Heart right ventricle (tissue), 16 donors: Measurements from ENCODE around the gene SPTLC2. TPM values are rescaled to one million over a fixed set of nuclear protein-coding genes. Genes with fewer than 3 reads are reported as not detected.
A peak's percentile ranks its signal among the peaks of the same experiment; 100 is the strongest.
"Not testable (repeated sequence)": the region's sequence is repeated elsewhere in the genome, so short reads cannot be mapped to it uniquely, and the experiment has no call there.

Experiments used
- ATAC-seq, 8 donors: fragments of 200-7000 bp; cut with Tn5 transposase; one replicate each; pipeline ENCODE4 v1.9.1; 2020; ENCODE audit warnings: mild to moderate bottlenecking in 8 of 8, moderate library complexity in 8 of 8, moderate number of reproducible peaks in 1 of 8
- DNase-seq, 2 donors: peaks; one replicate each; pipeline ENCODE4 v3.0.0-alpha.2; 2020
- H3K27ac ChIP-seq, 10 donors: fragments of 200-600 bp; sonication (generic) in 2 of 10; one replicate each; pipeline versions ENCODE4 v1.5.0 to v1.8.0; 2020 to 2022; ENCODE audit warnings: mild to moderate bottlenecking in 3 of 10
- H3K27me3 ChIP-seq, 7 donors: fragments of 200-600 bp; one replicate each; pipeline ENCODE4 v1.8.0; 2021 to 2022; ENCODE audit warnings: mild to moderate bottlenecking in 2 of 7
- H3K36me3 ChIP-seq, 9 donors: fragments of 200-600 bp; sonication (generic) in 1 of 9; one replicate each; pipeline versions ENCODE4 v1.5.0 to v1.8.0; 2020 to 2022; ENCODE audit warnings: mild to moderate bottlenecking in 2 of 9
- H3K4me1 ChIP-seq, 9 donors: fragments of 200-600 bp; sonication (generic) in 1 of 9; one replicate each; pipeline versions ENCODE4 v1.5.0 to v1.8.0; 2020 to 2022; ENCODE audit warnings: mild to moderate bottlenecking in 4 of 9
- H3K4me3 ChIP-seq, 10 donors: fragments of 200-600 bp; sonication (generic) in 2 of 10; one replicate each; pipeline versions ENCODE4 v1.5.0 to v1.8.0; 2020 to 2022; ENCODE audit warnings: mild to moderate bottlenecking in 7 of 10, moderate library complexity in 2 of 10
- H3K9me3 ChIP-seq, 11 donors: fragments of 200-600 bp in 10 of 11; sonication (generic) in 2 of 11; one replicate each; pipeline versions ENCODE4 v1.5.0 to v1.8.0; 2013 to 2022; ENCODE audit warnings: mild to moderate bottlenecking in 2 of 11, control low read depth in 1 of 11, moderate library complexity in 1 of 11
- WGBS, 2 donors: extraction: QIAGEN DNeasy Blood & Tissue Kit; methylation state at CpG; one replicate each; pipeline ENCODE4 v1.1.7; 2013; ENCODE audit warnings: inconsistent platforms in 1 of 2; 5-methylcytosine and 5-hydroxymethylcytosine counted together
- intact Hi-C, 10 donors: fragments of 100-400 bp; cut with DNase I; formaldehyde crosslinking; loops; one replicate each; pipeline versions ENCODE4 v1.11.1 to v1.14.2; 2022
- long read RNA-seq, 3 donors: library from polyadenylated mRNA; unstranded; transcript quantifications; one replicate each; pipeline ENCODE4 v2.0.0, GENCODE V29; 2020 to 2021
- polyA plus RNA-seq, 2 donors: library from polyadenylated mRNA; stranded (reverse); fragments of 200-250 nt; gene quantifications; one replicate each; pipeline ENCODE4 v1.2.3, GENCODE V29; 2013
- total RNA-seq, 10 donors: library from RNA; stranded (reverse); fragmentation: NEBNext Ultra II Directional in 3 of 10; extraction: Animal tissue kit (Norgen Biotek cat#: 25700) in 3 of 10; gene quantifications; one replicate each; pipeline versions ENCODE4 v1.2.1 to v1.2.4, GENCODE V29; 2021 to 2023
- TF ChIP-seq, protein P1 (sequence below), 9 donors: fragments of 200-600 bp; sonication (generic) in 2 of 9; IDR thresholded peaks; one replicate each; pipeline versions ENCODE4 v1.5.0 to v1.8.0; 2021 to 2022; ENCODE audit warnings: antibody characterized with exemption in 9 of 9, mild to moderate bottlenecking in 5 of 9, moderate library complexity in 1 of 9
- donor health status: Arrhythmogenic right ventricular cardiomyopathy.
- donor health status: ischemic (EF 13 %, LVEDD 7.1; RV severe dilation, severe dysfunction).
- donor health status: healthy with polysubstance abuse.
- donor health status: DM: no; HTN: yes; CAD: no.
- donor health status: DM: no; HTN: no; CAD: no.
- donor health status: ischemic (EF 25% LVEDD 6.9; RV normal size, moderate dysfunction).
- donor health status: ischemic (EF 25% LVEDD 5.7; RV mildly dilated, moderate dysfunction).
- donor health status: healthy.
- donor health status: DM: yes; HTN: yes; CAD: no.
- donor health status: Ischemic cardiomyopathy.
- donor health status: ischemic (EF 35%, LVEDD 5.7; RV mildly dilated, moderate dysfunction).
- donor health status: nonischemic (EF 11% LVEDD 7.7; RV severe dilation, severe dysfunction).
- donor health status: DM: yes; HTN: yes; CAD: no.
- donor health status: PGD.
- donor health status: ischemic (EF 29% LVEDD 5.4; RV normal size, mild dysfunction).
- donor health status: nonischemic (EF 23%, LVEDD 6.1; RV moderate dilation, normal function).

The SPTLC2 gene, protein sequence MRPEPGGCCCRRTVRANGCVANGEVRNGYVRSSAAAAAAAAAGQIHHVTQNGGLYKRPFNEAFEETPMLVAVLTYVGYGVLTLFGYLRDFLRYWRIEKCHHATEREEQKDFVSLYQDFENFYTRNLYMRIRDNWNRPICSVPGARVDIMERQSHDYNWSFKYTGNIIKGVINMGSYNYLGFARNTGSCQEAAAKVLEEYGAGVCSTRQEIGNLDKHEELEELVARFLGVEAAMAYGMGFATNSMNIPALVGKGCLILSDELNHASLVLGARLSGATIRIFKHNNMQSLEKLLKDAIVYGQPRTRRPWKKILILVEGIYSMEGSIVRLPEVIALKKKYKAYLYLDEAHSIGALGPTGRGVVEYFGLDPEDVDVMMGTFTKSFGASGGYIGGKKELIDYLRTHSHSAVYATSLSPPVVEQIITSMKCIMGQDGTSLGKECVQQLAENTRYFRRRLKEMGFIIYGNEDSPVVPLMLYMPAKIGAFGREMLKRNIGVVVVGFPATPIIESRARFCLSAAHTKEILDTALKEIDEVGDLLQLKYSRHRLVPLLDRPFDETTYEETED
- total RNA-seq = 10 to 100 TPM in 8 of 10 donors, 1 to 10 TPM in 2; 8.3 to 23.5 (median 13.3) TPM
- 1 to 10 TPM; 4.7 to 6.5 TPM for polyA plus RNA-seq
- long read RNA-seq, donor 1, full-length matches to known transcripts = 14 of 21 reads
- long read RNA-seq, donor 1, partial matches to known transcripts = 0 of 21 reads
- long read RNA-seq, donor 1, other reads (novel, unspliced or antisense) = 7 of 21 reads
- long read RNA-seq, donor 2, full-length matches to known transcripts = 7 of 8 reads
- long read RNA-seq, donor 2, partial matches to known transcripts = 1 of 8 reads
- long read RNA-seq, donor 2, other reads (novel, unspliced or antisense) = 0 of 8 reads
- long read RNA-seq, donor 3, full-length matches to known transcripts = 27 of 42 reads
- long read RNA-seq, donor 3, partial matches to known transcripts = 4 of 42 reads
- long read RNA-seq, donor 3, other reads (novel, unspliced or antisense) = 11 of 42 reads

DNA sequence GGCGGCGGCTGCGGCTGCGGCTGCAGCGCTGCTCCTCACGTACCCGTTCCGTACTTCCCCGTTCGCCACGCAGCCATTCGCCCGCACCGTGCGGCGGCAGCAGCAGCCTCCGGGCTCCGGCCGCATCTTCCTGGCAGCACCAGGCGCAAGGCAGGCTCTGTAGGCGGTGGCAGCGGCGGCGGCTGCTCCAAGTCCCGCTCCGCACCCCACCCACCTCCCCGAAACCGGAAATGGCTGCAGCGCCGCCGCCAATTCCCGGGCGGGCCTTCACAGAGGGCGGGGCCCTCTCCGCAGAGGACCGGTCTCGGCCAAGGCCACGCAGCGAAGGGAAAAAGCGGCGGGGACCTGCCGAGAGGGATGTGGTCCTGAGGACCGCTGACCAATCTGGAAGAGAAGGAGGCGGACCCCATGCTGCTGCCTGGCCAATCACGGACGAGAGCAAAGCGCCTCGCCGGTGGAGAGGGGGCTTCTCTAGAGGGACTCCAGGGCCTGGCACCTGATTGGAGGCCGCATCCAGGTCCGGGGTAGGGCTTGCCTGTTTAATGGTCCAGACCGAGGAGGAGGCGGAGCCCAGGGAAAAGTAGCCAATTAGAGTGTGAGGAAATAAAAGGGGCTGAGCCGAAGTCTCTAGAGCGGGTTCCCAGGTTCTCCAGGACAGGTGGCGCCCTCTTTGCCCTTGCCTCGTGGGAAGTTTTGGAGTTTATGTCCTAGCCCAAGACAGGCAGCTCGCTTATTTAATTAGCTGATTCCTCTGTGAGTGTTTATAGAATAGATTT lies at the start of gene SPTLC2:
SPTLC2 (minus strand) TSS at position 184 of the 776 bp plus-strand sequence; CDS start at position 126, 58 bp downstream.
- ATAC-seq = peak; percentile 98 to 99 (median 99)
- Histone ChIP-seq H3K4me1 (peaks cover 3 to 48% (median 17%) of the 10 kb centered on the region in 9 donors), H3K4me3 (peak within 1 kb of the TSS; percentile 75 to 98 (median 86)), H3K9me3 (no peaks in the 10 kb centered on the region), H3K27me3 (no peaks in the 10 kb centered on the region), H3K36me3 (no peaks in the 10 kb centered on the region), H3K27ac (peak within 1 kb of the TSS; percentile 76 to 94 (median 87))
- TF ChIP-seq, protein P1, sequence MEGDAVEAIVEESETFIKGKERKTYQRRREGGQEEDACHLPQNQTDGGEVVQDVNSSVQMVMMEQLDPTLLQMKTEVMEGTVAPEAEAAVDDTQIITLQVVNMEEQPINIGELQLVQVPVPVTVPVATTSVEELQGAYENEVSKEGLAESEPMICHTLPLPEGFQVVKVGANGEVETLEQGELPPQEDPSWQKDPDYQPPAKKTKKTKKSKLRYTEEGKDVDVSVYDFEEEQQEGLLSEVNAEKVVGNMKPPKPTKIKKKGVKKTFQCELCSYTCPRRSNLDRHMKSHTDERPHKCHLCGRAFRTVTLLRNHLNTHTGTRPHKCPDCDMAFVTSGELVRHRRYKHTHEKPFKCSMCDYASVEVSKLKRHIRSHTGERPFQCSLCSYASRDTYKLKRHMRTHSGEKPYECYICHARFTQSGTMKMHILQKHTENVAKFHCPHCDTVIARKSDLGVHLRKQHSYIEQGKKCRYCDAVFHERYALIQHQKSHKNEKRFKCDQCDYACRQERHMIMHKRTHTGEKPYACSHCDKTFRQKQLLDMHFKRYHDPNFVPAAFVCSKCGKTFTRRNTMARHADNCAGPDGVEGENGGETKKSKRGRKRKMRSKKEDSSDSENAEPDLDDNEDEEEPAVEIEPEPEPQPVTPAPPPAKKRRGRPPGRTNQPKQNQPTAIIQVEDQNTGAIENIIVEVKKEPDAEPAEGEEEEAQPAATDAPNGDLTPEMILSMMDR (IDR thresholded peaks at IDR 0.05) = peak in 3 of 9 donors; percentile 28 to 45 (median 39)
- 1% methylated on average over 48 to 58 of the region's 58 CpGs for WGBS, 2 donors
- intact Hi-C loops = loop anchor here in 3 of 10 donors (2.0 to 10.0 kb wide), 3 partner anchors 24 to 162 kb away; partner anchors contain the start of genes AHSA1 (in 3 of the 3) and VIPAS39 (in 3 of the 3)
- DNase-seq = peak; percentile 97 to 99

DNA sequence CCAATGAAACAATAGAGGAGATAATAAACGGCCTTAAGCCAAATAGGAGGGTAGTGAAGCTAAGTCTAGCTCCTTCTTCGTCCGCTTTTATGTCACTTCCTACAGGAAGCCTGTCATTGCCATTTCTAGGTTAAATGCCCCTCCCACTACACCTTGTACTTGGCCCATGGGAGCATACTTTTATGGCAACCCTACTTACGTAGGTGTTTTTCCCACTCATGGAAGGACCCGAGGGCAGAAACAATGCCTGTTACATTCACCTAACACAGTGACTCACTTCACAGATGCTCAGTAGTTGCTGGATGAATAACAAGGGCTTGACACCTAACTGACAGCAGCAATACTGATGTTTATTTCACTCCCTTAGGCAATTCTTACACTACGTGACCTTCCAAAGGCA lies 46.9 kb upstream of the SPTLC2 start:
- TF ChIP-seq, protein P1 (IDR thresholded peaks at IDR 0.05) = no peak
- intact Hi-C loops = no loop called here
- Histone ChIP-seq H3K4me3 (no peak overlapping the region), H3K9me3 (no peaks in the 10 kb centered on the region), H3K27me3 (peaks cover 0 to 6% (median 0%) of the 10 kb centered on the region in 7 donors), H3K27ac (peak overlapping the region; percentile 30 to 82 (median 60)), H3K36me3 (no peaks in the 10 kb centered on the region), H3K4me1 (peaks cover 0 to 33% (median 0%) of the 10 kb centered on the region in 9 donors)
- DNase-seq (peak in 1 of 2 donors; percentile 15), ATAC-seq (peak; percentile 67 to 94 (median 84))
- 57 to 59% methylated on average over 6 of the region's 6 CpGs for WGBS, 2 donors

DNA sequence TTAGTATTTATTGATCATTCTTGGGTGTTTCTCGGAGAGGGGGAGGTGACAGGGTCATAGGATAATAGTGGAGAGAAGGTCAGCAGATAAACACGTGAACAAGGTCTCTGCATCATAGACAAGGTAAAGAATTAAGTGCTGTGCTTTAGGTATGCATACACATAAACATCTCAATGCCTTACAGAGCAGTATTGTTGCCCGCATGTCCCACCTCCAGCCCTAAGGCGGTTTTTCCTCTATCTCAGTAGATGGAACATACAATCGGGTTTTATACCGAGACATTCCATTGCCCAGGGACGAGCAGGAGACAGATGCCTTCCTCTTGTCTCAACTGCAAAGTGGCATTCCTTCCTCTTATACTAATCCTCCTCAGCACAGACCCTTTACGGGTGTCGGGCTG lies 45.1 kb upstream of the SPTLC2 start:
- not testable (repeated sequence) for ATAC-seq

DNA sequence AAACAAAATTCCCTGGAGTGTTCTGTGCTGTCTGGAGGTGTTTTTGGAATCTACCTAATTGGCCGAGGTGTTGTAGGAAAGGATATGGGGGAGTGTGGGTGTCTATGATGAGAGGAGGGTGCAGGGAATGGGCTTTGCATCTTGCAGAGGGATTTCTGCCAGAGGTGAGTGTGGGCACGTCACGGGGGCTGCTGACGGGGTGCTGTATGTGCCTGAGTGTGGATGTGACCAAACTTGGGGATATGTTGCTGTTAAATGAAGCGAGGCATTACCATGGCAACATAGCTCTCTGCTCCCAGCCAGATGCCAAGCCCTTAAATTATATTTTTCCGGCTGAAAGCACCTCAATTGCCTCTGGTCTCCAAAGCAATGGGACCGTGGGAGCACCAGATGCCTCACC lies 44.3 kb upstream of the SPTLC2 start:
- intact Hi-C loops = no loop called here
- DNase-seq (no peak), ATAC-seq (no peak)
- peaks cover 0 to 38% (median 0%) of the 10 kb centered on the region in 9 donors for H3K4me1 ChIP-seq
- peak overlapping the region in 1 of 10 donors; percentile 79 for H3K27ac ChIP-seq
- WGBS, 2 donors = 78 to 81% methylated on average over 7 of the region's 7 CpGs
- H3K27me3 ChIP-seq = peaks cover 0 to 6% (median 0%) of the 10 kb centered on the region in 7 donors
- TF ChIP-seq, protein P1 (IDR thresholded peaks at IDR 0.05) = no peak
- no peak overlapping the region for H3K4me3 ChIP-seq
- H3K36me3 ChIP-seq = no peaks in the 10 kb centered on the region
- H3K9me3 ChIP-seq = no peaks in the 10 kb centered on the region

More for the DNA sequence above, 45.1 kb upstream of the SPTLC2 start:
- H3K4me3 ChIP-seq, H3K27me3 ChIP-seq, intact Hi-C loops, H3K36me3 ChIP-seq, DNase-seq, H3K9me3 ChIP-seq, H3K27ac ChIP-seq: not testable (repeated sequence)
- WGBS, 2 donors = 48 to 61% methylated on average over 8 to 9 of the region's 9 CpGs
- peaks cover 0 to 33% (median 0%) of the 10 kb centered on the region in 9 donors for H3K4me1 ChIP-seq
